Tibial artery (tissue), 4 donors: ENCODE data around the gene CCBE1.
"Not testable (repeated sequence)": the region's sequence is repeated elsewhere in the genome, so short reads cannot be mapped to it uniquely, and the experiment has no call there.

ENCODE experiments used
- DNase-seq, 2 donors: peaks; one replicate each; pipeline ENCODE4 v3.0.0-alpha.2; 2019
- H3K27ac ChIP-seq, 2 donors: fragments of 200-600 bp; sonication (generic) in 1 of 2; 1 replicate in 1 of 2; 2 replicates in 1 of 2; pipeline ENCODE4 v1.5.1; 2018 to 2019; ENCODE audit warnings: mild to moderate bottlenecking in 1 of 2
- H3K27me3 ChIP-seq, 2 donors: fragments of 200-600 bp; sonication (generic) in 1 of 2; one replicate each; pipeline versions ENCODE4 v1.5.1 to v1.6.0; 2016 to 2019
- H3K36me3 ChIP-seq, 3 donors: fragments of 200-600 bp; sonication (generic) in 2 of 3; one replicate each; pipeline ENCODE4 v1.5.1; 2016 to 2019; ENCODE audit warnings: mild to moderate bottlenecking in 2 of 3
- H3K4me1 ChIP-seq, 4 donors: fragments of 200-600 bp; sonication (generic) in 2 of 4; 1 replicate in 3 of 4; 2 replicates in 1 of 4; pipeline ENCODE4 v1.5.1; 2016 to 2019
- H3K4me3 ChIP-seq, 2 donors: fragments of 200-600 bp; sonication (generic) in 1 of 2; 1 replicate in 1 of 2; 2 replicates in 1 of 2; pipeline ENCODE4 v1.5.1; 2018 to 2019; ENCODE audit warnings: mild to moderate bottlenecking in 2 of 2
- H3K9me3 ChIP-seq, 3 donors: fragments of 200-600 bp; sonication (generic) in 1 of 3; one replicate each; pipeline ENCODE4 v1.5.1; 2016 to 2019
- intact Hi-C: fragments of 100-400 bp; cut with DNase I; formaldehyde crosslinking; loops from one replicate; pipeline ENCODE4 v1.15.0; 2023; ENCODE audit warnings: low total_unique reads
- TF ChIP-seq, protein P1 (sequence below), 2 experiments: fragments of 200-600 bp in 1 of 2; fragments of 450-650 bp in 1 of 2; IDR thresholded peaks; one replicate each; pipeline ENCODE4 v1.5.1; 2017 to 2019; ENCODE audit warnings: antibody characterized with exemption in 2 of 2, mild to moderate bottlenecking in 1 of 2, moderate library complexity in 1 of 2

The CCBE1 gene

GRCh38 chr18:59520562-59521355 is 176.5 kb downstream of the CCBE1 start:
- TF ChIP-seq, protein P1, sequence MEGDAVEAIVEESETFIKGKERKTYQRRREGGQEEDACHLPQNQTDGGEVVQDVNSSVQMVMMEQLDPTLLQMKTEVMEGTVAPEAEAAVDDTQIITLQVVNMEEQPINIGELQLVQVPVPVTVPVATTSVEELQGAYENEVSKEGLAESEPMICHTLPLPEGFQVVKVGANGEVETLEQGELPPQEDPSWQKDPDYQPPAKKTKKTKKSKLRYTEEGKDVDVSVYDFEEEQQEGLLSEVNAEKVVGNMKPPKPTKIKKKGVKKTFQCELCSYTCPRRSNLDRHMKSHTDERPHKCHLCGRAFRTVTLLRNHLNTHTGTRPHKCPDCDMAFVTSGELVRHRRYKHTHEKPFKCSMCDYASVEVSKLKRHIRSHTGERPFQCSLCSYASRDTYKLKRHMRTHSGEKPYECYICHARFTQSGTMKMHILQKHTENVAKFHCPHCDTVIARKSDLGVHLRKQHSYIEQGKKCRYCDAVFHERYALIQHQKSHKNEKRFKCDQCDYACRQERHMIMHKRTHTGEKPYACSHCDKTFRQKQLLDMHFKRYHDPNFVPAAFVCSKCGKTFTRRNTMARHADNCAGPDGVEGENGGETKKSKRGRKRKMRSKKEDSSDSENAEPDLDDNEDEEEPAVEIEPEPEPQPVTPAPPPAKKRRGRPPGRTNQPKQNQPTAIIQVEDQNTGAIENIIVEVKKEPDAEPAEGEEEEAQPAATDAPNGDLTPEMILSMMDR (IDR thresholded peaks at IDR 0.05) = no peak
- Histone ChIP-seq H3K27me3 (peaks cover 0 to 5% of the 10 kb centered on the region in 2 donors), H3K27ac (no peak overlapping the region), H3K4me1 (peaks cover 0 to 15% (median 11%) of the 10 kb centered on the region in 4 donors), H3K9me3 (peaks cover 0 to 3% (median 0%) of the 10 kb centered on the region in 3 donors), H3K4me3 (no peak overlapping the region), H3K36me3 (no peaks in the 10 kb centered on the region)
- DNase-seq = no peak
- intact Hi-C loops = no loop called here

DNA sequence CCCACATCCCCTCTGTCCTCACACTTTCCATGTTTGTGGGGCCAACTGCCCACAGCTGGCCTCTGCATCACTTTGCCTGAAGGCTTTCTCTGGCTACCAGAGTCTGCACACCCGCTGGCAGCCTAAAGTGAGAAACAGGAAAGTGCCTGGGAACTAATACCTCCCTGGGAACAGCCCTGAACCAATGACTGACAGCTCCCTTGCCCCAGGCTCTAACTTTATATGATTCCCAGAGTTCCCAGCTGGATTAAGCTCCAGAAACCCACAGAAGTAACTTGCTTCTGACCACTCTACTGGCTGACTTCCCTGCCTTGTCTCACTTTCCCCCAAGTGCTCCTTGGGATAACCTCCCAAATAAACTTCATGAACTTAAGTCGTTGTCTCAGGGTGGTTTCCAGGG is 178.5 kb downstream of the CCBE1 start:
- no peak for DNase-seq
- TF ChIP-seq, protein P1 (IDR thresholded peaks at IDR 0.05) = no peak
- H3K27me3 ChIP-seq = peaks cover 0 to 5% of the 10 kb centered on the region in 2 donors
- H3K9me3 ChIP-seq = peaks cover 0 to 3% (median 0%) of the 10 kb centered on the region in 3 donors
- H3K4me3 ChIP-seq = no peak overlapping the region
- H3K4me1 ChIP-seq = peaks cover 0 to 35% (median 24%) of the 10 kb centered on the region in 4 donors
- H3K27ac ChIP-seq = no peak overlapping the region
- intact Hi-C loops = no loop called here
- H3K36me3 ChIP-seq = no peaks in the 10 kb centered on the region

DNA sequence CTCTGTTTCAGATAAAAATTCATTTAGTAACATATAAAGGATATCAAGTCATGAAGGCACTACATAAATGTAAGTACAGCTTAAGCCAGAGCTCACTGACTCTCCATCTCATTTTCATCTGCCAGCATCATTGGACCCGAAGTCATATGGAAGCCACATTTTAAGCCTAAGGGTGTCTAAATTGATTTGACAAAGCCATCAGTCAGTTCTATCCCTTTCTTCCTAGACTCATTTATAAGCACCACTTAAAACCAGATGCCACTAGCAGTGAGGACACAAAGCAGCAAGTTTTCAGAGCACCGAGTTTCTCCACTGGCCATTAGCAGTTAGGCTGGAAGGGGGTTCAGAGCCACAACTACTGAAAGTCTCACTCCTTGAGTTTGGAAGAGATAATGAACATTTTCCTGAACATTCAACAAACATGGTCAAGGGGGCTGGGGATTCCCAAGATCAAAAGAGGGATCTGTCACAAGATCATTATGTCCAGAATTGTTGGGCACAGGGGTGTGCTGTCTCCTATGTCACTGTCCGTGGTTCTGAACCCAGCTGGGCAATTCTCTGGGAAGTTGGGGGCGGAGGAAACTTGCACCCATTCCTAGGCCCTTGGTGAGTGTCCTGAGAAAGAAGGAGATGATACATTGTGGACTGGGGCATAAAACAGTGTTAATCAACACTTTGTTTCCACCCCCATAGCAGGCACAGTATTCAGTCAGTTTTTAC is 179.6 kb downstream of the CCBE1 start:
- TF ChIP-seq, protein P1 (IDR thresholded peaks at IDR 0.05) = no peak
- Histone ChIP-seq H3K36me3 (no peaks in the 10 kb centered on the region), H3K9me3 (peaks cover 0 to 3% (median 0%) of the 10 kb centered on the region in 3 donors), H3K4me1 (peaks cover 0 to 38% (median 25%) of the 10 kb centered on the region in 4 donors), H3K27ac (no peak overlapping the region), H3K27me3 (peaks cover 0 to 3% of the 10 kb centered on the region in 2 donors), H3K4me3 (no peak overlapping the region)
- no peak for DNase-seq
- intact Hi-C loops = no loop called here

DNA sequence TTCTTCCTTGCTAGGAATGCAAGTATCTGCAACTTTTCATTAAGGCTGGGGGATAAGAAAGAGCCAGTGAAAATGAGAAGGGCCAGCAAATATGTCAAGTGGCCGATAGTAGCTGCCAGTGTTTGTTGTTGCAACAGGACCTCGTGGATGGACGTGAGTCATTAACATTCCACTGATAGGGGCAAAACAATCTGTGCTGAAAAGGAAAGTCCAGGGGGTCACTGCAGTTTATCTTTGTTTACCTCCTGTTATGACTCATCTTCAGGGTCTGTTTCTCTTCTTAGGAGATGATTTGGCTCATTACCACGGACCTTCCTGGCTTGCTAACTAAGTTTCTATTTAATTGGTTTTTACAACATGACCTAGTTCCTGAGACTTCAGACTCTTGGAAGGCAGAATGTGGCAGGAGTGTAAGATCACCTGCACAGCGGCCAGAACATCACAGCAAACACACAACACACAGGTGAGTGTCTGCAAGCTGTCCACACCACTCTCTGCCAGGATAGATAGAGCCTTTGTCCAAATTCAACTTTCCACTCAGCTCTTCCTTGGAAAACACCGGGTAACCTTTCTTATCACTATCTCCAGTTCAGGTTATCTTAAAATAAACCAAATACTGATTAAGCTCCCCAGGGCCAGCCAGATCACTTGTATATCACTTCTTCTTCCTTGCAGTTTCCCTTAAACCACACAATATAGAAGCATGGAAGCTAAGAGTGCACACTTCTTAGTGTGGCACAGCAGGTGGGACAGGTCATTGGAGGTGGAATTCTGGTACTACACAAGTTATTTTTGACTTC is 180.7 kb downstream of the CCBE1 start:
- H3K4me1 ChIP-seq = peaks cover 0 to 38% (median 25%) of the 10 kb centered on the region in 4 donors
- H3K36me3 ChIP-seq = no peaks in the 10 kb centered on the region
- H3K4me3 ChIP-seq = no peak overlapping the region
- peaks cover 0 to 3% (median 0%) of the 10 kb centered on the region in 3 donors for H3K9me3 ChIP-seq
- H3K27me3 ChIP-seq = peaks cover 0 to 3% of the 10 kb centered on the region in 2 donors
- TF ChIP-seq, protein P1 (IDR thresholded peaks at IDR 0.05) = no peak
- peak in 1 of 2 donors; percentile 76 for DNase-seq
- H3K27ac ChIP-seq = no peak overlapping the region
- intact Hi-C loops = no loop called here

GRCh38 chr18:59515956-59516355 is 181.3 kb downstream of the CCBE1 start:
- H3K36me3 ChIP-seq, H3K27me3 ChIP-seq, H3K4me3 ChIP-seq, intact Hi-C loops, H3K9me3 ChIP-seq, H3K27ac ChIP-seq, DNase-seq: not testable (repeated sequence)
- peaks cover 0 to 38% (median 25%) of the 10 kb centered on the region in 4 donors for H3K4me1 ChIP-seq
